Measurements from ENCODE around the gene CCDC102B.

CCDC102B gene

GRCh38 chr18:69064063-69064462, 266.2 kb downstream of the CCDC102B start:
- no peaks in the 10 kb centered on the region for H3K9me3 ChIP-seq (ENCODE audit: control insufficient read depth, insufficient read depth, low read length)
- no peaks in the 10 kb centered on the region for H3K4me1 ChIP-seq (ENCODE audit: control insufficient read depth, low read length)
- H3K27me3 ChIP-seq (ENCODE audit: control insufficient read depth, low read length) = no peaks in the 10 kb centered on the region
- TF ChIP-seq, protein P1, sequence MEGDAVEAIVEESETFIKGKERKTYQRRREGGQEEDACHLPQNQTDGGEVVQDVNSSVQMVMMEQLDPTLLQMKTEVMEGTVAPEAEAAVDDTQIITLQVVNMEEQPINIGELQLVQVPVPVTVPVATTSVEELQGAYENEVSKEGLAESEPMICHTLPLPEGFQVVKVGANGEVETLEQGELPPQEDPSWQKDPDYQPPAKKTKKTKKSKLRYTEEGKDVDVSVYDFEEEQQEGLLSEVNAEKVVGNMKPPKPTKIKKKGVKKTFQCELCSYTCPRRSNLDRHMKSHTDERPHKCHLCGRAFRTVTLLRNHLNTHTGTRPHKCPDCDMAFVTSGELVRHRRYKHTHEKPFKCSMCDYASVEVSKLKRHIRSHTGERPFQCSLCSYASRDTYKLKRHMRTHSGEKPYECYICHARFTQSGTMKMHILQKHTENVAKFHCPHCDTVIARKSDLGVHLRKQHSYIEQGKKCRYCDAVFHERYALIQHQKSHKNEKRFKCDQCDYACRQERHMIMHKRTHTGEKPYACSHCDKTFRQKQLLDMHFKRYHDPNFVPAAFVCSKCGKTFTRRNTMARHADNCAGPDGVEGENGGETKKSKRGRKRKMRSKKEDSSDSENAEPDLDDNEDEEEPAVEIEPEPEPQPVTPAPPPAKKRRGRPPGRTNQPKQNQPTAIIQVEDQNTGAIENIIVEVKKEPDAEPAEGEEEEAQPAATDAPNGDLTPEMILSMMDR (IDR thresholded peaks at IDR 0.05; ENCODE audit: low read depth, low read length, poor library complexity, severe bottlenecking) = no peak
- no peak for TF ChIP-seq EZH2phosphoT487 (IDR thresholded peaks at IDR 0.05; ENCODE audit: borderline replicate concordance, low read length)
- no peaks in the 10 kb centered on the region for H3K36me3 ChIP-seq (ENCODE audit: control insufficient read depth, low read length)
- H3F3A ChIP-seq (ENCODE audit: control insufficient read depth, insufficient read depth) = no peaks in the 10 kb centered on the region
- H4K20me1 ChIP-seq (ENCODE audit: control insufficient read depth, insufficient read depth, low read depth, low read length) = no peaks in the 10 kb centered on the region
- no peak overlapping the region for H3K4me3 ChIP-seq (ENCODE audit: low read length)
- H3K4me2 ChIP-seq (ENCODE audit: low read length) = no peak overlapping the region
- no peak overlapping the region for H3K27ac ChIP-seq (ENCODE audit: low read depth, low read length)
- no peaks in the 10 kb centered on the region for H3K9me2 ChIP-seq (replicated peaks; ENCODE audit: control insufficient read depth, low read length)
- no peaks in the 10 kb centered on the region for H3K79me2 ChIP-seq (ENCODE audit: control insufficient read depth, low read length)

DNA sequence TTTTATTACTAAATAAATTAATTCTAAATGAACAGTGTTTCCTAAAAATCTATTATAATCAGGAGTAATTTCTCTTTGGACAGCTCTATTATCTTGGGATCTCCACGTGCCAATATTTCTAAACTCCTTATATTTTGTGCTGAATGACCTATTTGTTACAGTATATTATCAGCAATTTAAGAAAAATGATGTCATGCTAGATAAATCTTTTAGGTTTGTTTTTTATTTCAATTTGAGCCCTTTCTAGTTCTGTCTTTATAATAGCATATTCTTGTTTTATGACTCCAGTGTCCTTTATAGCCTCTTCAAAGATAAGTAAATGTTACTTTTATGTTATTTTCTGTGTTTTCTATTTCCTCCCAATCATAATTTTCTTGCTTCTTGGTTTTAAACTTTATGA, 269.2 kb downstream of the CCDC102B start:
- no peak for TF ChIP-seq EZH2phosphoT487 (IDR thresholded peaks at IDR 0.05; ENCODE audit: borderline replicate concordance, low read length)
- TF ChIP-seq, protein P1 (IDR thresholded peaks at IDR 0.05; ENCODE audit: low read depth, low read length, poor library complexity, severe bottlenecking) = no peak
- Histone ChIP-seq H3K27me3 (ENCODE audit: control insufficient read depth, low read length) (no peaks in the 10 kb centered on the region), H3K9me2 (replicated peaks; ENCODE audit: control insufficient read depth, low read length) (no peaks in the 10 kb centered on the region), H4K20me1 (ENCODE audit: control insufficient read depth, insufficient read depth, low read depth, low read length) (no peaks in the 10 kb centered on the region), H3F3A (ENCODE audit: control insufficient read depth, insufficient read depth) (no peaks in the 10 kb centered on the region), H3K36me3 (ENCODE audit: control insufficient read depth, low read length) (no peaks in the 10 kb centered on the region), H3K27ac (ENCODE audit: low read depth, low read length) (no peak overlapping the region), H3K4me1 (ENCODE audit: control insufficient read depth, low read length) (no peaks in the 10 kb centered on the region), H3K4me3 (ENCODE audit: low read length) (no peak overlapping the region), H3K4me2 (ENCODE audit: low read length) (no peak overlapping the region), H3K9me3 (ENCODE audit: control insufficient read depth, insufficient read depth, low read length) (no peaks in the 10 kb centered on the region), H3K79me2 (ENCODE audit: control insufficient read depth, low read length) (no peaks in the 10 kb centered on the region)

DNA sequence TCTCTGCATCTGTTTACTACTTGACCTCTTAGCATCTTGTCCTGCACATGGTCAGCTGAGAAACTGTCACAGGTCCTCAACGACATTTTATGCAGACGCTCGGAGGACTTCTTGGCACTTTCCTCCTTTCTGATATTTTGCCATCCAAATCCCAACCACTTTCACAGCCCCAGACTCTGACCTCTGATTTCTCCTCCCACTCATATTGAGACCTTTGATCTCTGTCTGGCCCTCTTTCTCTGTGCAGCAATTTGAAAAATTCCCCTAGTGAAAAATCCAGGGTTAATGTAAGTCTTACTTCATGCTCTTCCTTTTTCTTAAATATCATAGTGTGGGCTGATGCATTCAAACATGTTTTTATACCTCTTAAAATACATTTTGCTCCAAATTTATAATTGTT, 273.8 kb downstream of the CCDC102B start:
- Histone ChIP-seq H3F3A (ENCODE audit: control insufficient read depth, insufficient read depth) (no peaks in the 10 kb centered on the region), H3K4me2 (ENCODE audit: low read length) (no peak overlapping the region), H3K9me3 (ENCODE audit: control insufficient read depth, insufficient read depth, low read length) (no peaks in the 10 kb centered on the region), H3K27ac (ENCODE audit: low read depth, low read length) (no peak overlapping the region), H3K9me2 (replicated peaks; ENCODE audit: control insufficient read depth, low read length) (no peaks in the 10 kb centered on the region), H3K79me2 (ENCODE audit: control insufficient read depth, low read length) (no peaks in the 10 kb centered on the region), H3K36me3 (ENCODE audit: control insufficient read depth, low read length) (no peaks in the 10 kb centered on the region), H3K4me3 (ENCODE audit: low read length) (no peak overlapping the region), H4K20me1 (ENCODE audit: control insufficient read depth, insufficient read depth, low read depth, low read length) (no peaks in the 10 kb centered on the region), H3K4me1 (ENCODE audit: control insufficient read depth, low read length) (no peaks in the 10 kb centered on the region), H3K27me3 (ENCODE audit: control insufficient read depth, low read length) (no peaks in the 10 kb centered on the region)
- TF ChIP-seq, protein P1 (IDR thresholded peaks at IDR 0.05; ENCODE audit: low read depth, low read length, poor library complexity, severe bottlenecking) = no peak
- TF ChIP-seq EZH2phosphoT487 (IDR thresholded peaks at IDR 0.05; ENCODE audit: borderline replicate concordance, low read length) = no peak

- Histone ChIP-seq H3K27ac (ENCODE audit: low read depth, low read length) (no peak overlapping the region), H3F3A (ENCODE audit: control insufficient read depth, insufficient read depth) (no peaks in the 10 kb centered on the region), H3K79me2 (ENCODE audit: control insufficient read depth, low read length) (no peaks in the 10 kb centered on the region), H3K27me3 (ENCODE audit: control insufficient read depth, low read length) (no peaks in the 10 kb centered on the region), H3K4me3 (ENCODE audit: low read length) (no peak overlapping the region), H4K20me1 (ENCODE audit: control insufficient read depth, insufficient read depth, low read depth, low read length) (no peaks in the 10 kb centered on the region), H3K4me1 (ENCODE audit: control insufficient read depth, low read length) (no peaks in the 10 kb centered on the region), H3K9me3 (ENCODE audit: control insufficient read depth, insufficient read depth, low read length) (no peaks in the 10 kb centered on the region), H3K4me2 (ENCODE audit: low read length) (no peak overlapping the region), H3K9me2 (replicated peaks; ENCODE audit: control insufficient read depth, low read length) (no peaks in the 10 kb centered on the region), H3K36me3 (ENCODE audit: control insufficient read depth, low read length) (no peaks in the 10 kb centered on the region)
- no peak for TF ChIP-seq EZH2phosphoT487 (IDR thresholded peaks at IDR 0.05; ENCODE audit: borderline replicate concordance, low read length)
- TF ChIP-seq, protein P1 (IDR thresholded peaks at IDR 0.05; ENCODE audit: low read depth, low read length, poor library complexity, severe bottlenecking) = no peak
Observed at GRCh38 chr18:69081846-69082245, 284.0 kb downstream of the CCDC102B start.
